Keratinocyte (primary cell): Measurements from ENCODE around the gene TTC4. TPM values are rescaled to one million over a fixed set of nuclear protein-coding genes. Genes with fewer than 3 reads are reported as not detected.
A peak's percentile ranks its signal among the peaks of the same experiment; 100 is the strongest.
"Not testable (repeated sequence)": the region's sequence is repeated elsewhere in the genome, so short reads cannot be mapped to it uniquely, and the experiment has no call there.

Source experiments
- DNase-seq: peaks from one replicate; pipeline ENCODE4 v3.0.0-alpha.2; 2011; ENCODE audit warnings: low read depth, missing footprints, low spot score
- FAIRE-seq: peaks from 2 replicates; lab custom pipeline; 2011; peaks lifted over from hg19 to GRCh38; lab: Jason Lieb, UNC
- H2AFZ ChIP-seq: 2 replicates; pipeline ENCODE4 v1.6.0; 2012; ENCODE audit warnings: low read length, control low read depth, inconsistent platforms; ENCODE audit not compliant: control insufficient read depth
- H3K27ac ChIP-seq: 2 replicates; pipeline ENCODE4 v1.5.1; 2011; ENCODE audit warnings: low read length; ENCODE audit not compliant: control insufficient read depth, insufficient read depth
- H3K27me3 ChIP-seq: 3 replicates; pipeline ENCODE4 v1.6.0; 2011; ENCODE audit warnings: low read length; ENCODE audit not compliant: control insufficient read depth, insufficient read depth; ENCODE audit errors: extremely low read depth
- H3K36me3 ChIP-seq, 2 experiments: 2 replicates in 1 of 2; 3 replicates in 1 of 2; pipeline ENCODE4 v1.5.1; 2011; ENCODE audit warnings: low read length in 2 of 2, mild to moderate bottlenecking in 1 of 2; ENCODE audit not compliant: control insufficient read depth in 2 of 2, insufficient read depth in 2 of 2; ENCODE audit errors: extremely low read depth in 1 of 2
- H3K4me1 ChIP-seq: 3 replicates; pipeline ENCODE4 v1.5.1; 2011; ENCODE audit warnings: low read length; ENCODE audit not compliant: control insufficient read depth, insufficient read depth; ENCODE audit errors: extremely low read depth
- H3K4me2 ChIP-seq: 3 replicates; pipeline ENCODE4 v1.6.0; 2011; ENCODE audit warnings: low read depth, low read length; ENCODE audit not compliant: control insufficient read depth, insufficient read depth; ENCODE audit errors: extremely low read depth
- H3K4me3 ChIP-seq, 3 experiments: fragments of 200-600 bp in 1 of 3; sonication (generic) in 1 of 3; 2 replicates in 2 of 3; 3 replicates in 1 of 3; pipeline ENCODE4 v1.5.1; 2011 to 2016; ENCODE audit warnings: low read length in 3 of 3, mild to moderate bottlenecking in 3 of 3, control low read depth in 2 of 3, inconsistent platforms in 1 of 3, low read depth in 1 of 3, mixed read lengths in 1 of 3, mixed run types in 1 of 3, moderate library complexity in 1 of 3; ENCODE audit not compliant: control insufficient read depth in 2 of 3, insufficient read depth in 2 of 3; ENCODE audit errors: extremely low read depth in 1 of 3
- H3K79me2 ChIP-seq: 2 replicates; pipeline ENCODE4 v1.6.0; 2012; ENCODE audit warnings: low read length; ENCODE audit not compliant: control insufficient read depth, insufficient read depth
- H3K9ac ChIP-seq: 3 replicates; pipeline ENCODE4 v1.6.0; 2011; ENCODE audit warnings: low read length; ENCODE audit not compliant: control insufficient read depth, insufficient read depth; ENCODE audit errors: extremely low read depth
- H3K9me1 ChIP-seq: 3 replicates; pipeline ENCODE4 v1.6.0; 2011; ENCODE audit warnings: low read length; ENCODE audit not compliant: control insufficient read depth, insufficient read depth; ENCODE audit errors: extremely low read depth
- H3K9me3 ChIP-seq: 2 replicates; pipeline ENCODE4 v1.5.1; 2012; ENCODE audit warnings: low read depth, low read length; ENCODE audit not compliant: control insufficient read depth
- H4K20me1 ChIP-seq: 3 replicates; pipeline ENCODE4 v1.6.0; 2011; ENCODE audit warnings: low read length; ENCODE audit not compliant: control insufficient read depth, insufficient read depth; ENCODE audit errors: extremely low read depth
- CTCF ChIP-seq, 3 experiments: IDR thresholded peaks in 1 of 3; conservative IDR thresholded peaks in 1 of 3; optimal IDR thresholded peaks in 1 of 3; 2 replicates in 2 of 3; 3 replicates in 1 of 3; pipeline versions ENCODE3 to v1.5.1; 2011; ENCODE audit warnings: low read length in 3 of 3, mild to moderate bottlenecking in 3 of 3, moderate library complexity in 2 of 3, control low read depth in 1 of 3, inconsistent platforms in 1 of 3; ENCODE audit not compliant: insufficient read depth in 2 of 3; ENCODE audit errors: extremely low read depth in 1 of 3
- EZH2 ChIP-seq: IDR thresholded peaks from one replicate; pipeline ENCODE4 v1.6.1; 2012; ENCODE audit warnings: inconsistent platforms, mild to moderate bottlenecking, low read length, moderate library complexity
- dilution Hi-C: fragments of 300-500 bp; cut with MboI; formaldehyde crosslinking; loops from one replicate; pipeline ENCODE4 v1.7.0; 2020; ENCODE audit warnings: low sequenced_read_pairs; ENCODE audit not compliant: extremely low pct_ligation_motif_present
- polyA plus RNA-seq, 5 experiments: library from polyadenylated mRNA; depleted of rRNA in 3 of 5; stranded (reverse) in 3 of 5; stranded (forward) in 1 of 5; unstranded in 1 of 5; fragments of >200 nt; gene quantifications; 1 replicate in 1 of 5; 2 replicates in 3 of 5; 3 replicates in 1 of 5; pipeline versions ENCODE4 v1.2.1 to v1.2.3, GENCODE V29; 2011 to 2012; ENCODE audit warnings: missing spikeins in 2 of 5, low read depth in 1 of 5, low replicate concordance in 1 of 5

The TTC4 gene
- polyA plus RNA-seq, 1 donor (not counting 4 experiments of a cell fraction or from before 2014, with no cell fraction given) = 40.3 TPM

GRCh38 chr1:54772951-54773350 is 57.3 kb downstream of the TTC4 start:
- no peak for TF ChIP-seq EZH2
- H3K9me1 ChIP-seq = no peaks in the 10 kb centered on the region
- FAIRE-seq (no peak), DNase-seq (no peak)
- no peak overlapping the region for H3K4me3 ChIP-seq
- no peaks in the 10 kb centered on the region for H4K20me1 ChIP-seq
- H3K27me3 ChIP-seq = no peaks in the 10 kb centered on the region
- H3K4me2 ChIP-seq = no peak overlapping the region
- no peaks in the 10 kb centered on the region for H3K36me3 ChIP-seq
- dilution Hi-C loops = no loop called here
- H3K79me2 ChIP-seq = no peaks in the 10 kb centered on the region
- H3K27ac ChIP-seq = no peak overlapping the region
- H3K4me1 ChIP-seq = no peaks in the 10 kb centered on the region
- H3K9ac ChIP-seq = no peak overlapping the region
- H2AFZ ChIP-seq = no peak overlapping the region
- no peaks in the 10 kb centered on the region for H3K9me3 ChIP-seq

- no peak overlapping the region for H3K4me3 ChIP-seq
- TF ChIP-seq CTCF (optimal IDR thresholded peaks at IDR 0.05 in 1 of 3, IDR thresholded peaks at IDR 0.05 in 1 of 3, conservative IDR thresholded peaks at IDR 0.05 in 1 of 3; ENCODE audit: extremely low read depth in 1 of 3, insufficient read depth in 2 of 3, low read length in 3 of 3) = no peak
- TF ChIP-seq EZH2 = no peak
- H3K4me2 ChIP-seq = no peak overlapping the region
- H3K4me1 ChIP-seq = no peaks in the 10 kb centered on the region
- H3K27ac ChIP-seq = no peak overlapping the region
- FAIRE-seq (no peak), DNase-seq (no peak)
- no peaks in the 10 kb centered on the region for H3K9me1 ChIP-seq
- no peaks in the 10 kb centered on the region for H3K79me2 ChIP-seq
- H3K9ac ChIP-seq = no peak overlapping the region
- dilution Hi-C loops = no loop called here
- no peaks in the 10 kb centered on the region for H3K36me3 ChIP-seq
- H3K9me3 ChIP-seq = no peaks in the 10 kb centered on the region
- H2AFZ ChIP-seq = peak overlapping the region; percentile 19
- H4K20me1 ChIP-seq = no peaks in the 10 kb centered on the region
- no peaks in the 10 kb centered on the region for H3K27me3 ChIP-seq
Observed at GRCh38 chr1:54774820-54775498, 59.3 kb downstream of the TTC4 start.

- H3K27ac ChIP-seq, dilution Hi-C loops, H3K9me3 ChIP-seq, H3K4me3 ChIP-seq, H3K27me3 ChIP-seq, H2AFZ ChIP-seq, DNase-seq, H3K4me1 ChIP-seq, H3K4me2 ChIP-seq, H3K79me2 ChIP-seq, H4K20me1 ChIP-seq, FAIRE-seq, H3K9me1 ChIP-seq, H3K36me3 ChIP-seq, H3K9ac ChIP-seq: not testable (repeated sequence)
Observed at GRCh38 chr1:54775828-54776721, 60.4 kb downstream of the TTC4 start.
